Superior temporal gyrus (tissue), 1 donor: ENCODE results near the gene HOPX.
"Not testable (repeated sequence)": the region's sequence is repeated elsewhere in the genome, so short reads cannot be mapped to it uniquely, and the experiment has no call there.

Source experiments
- DNase-seq: peaks from one replicate; pipeline ENCODE4 v3.0.0-alpha.2; 2016; ENCODE audit errors: extremely low spot score

Gene HOPX

DNA sequence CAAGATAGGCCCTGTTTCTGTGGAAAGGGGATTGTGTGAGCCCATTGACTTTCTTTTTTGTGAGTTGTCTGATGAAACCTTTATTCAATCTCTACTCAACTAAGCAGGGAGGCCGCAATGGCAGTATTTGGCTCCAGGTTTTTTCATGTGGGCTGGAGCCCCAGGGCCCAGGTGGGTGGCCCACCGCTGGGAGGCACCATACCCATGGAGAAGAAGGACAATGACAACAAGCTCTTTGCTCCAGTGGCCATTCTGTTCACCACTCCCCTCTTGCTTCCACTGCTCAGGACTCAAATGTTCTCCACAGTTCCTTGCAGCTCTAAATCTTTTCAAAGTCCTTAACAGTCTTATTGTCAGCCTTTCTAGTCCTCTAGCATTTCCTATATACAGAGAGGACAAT is 54.1 kb downstream of the HOPX start:
- no peak for DNase-seq

DNA sequence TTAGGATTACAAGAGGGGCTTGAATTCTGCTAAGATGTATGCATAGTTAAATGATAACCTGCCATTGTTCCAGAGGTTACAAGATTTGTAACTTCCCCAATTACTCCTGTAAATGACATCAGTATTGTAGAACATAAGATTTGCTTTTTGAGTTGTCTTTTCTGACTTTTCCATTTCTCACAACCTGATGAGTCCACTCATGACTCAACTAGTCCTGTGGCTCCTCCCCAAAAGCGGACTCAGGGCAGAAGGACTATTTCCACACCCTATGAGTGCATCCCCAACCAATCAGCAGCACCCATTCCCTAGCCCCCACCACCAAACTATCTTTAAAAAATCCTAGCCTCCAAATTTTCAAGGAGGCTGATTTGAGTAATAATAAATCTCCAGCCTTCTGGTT is 54.7 kb downstream of the HOPX start:
- no peak for DNase-seq

GRCh38 chr4:56622176-56622575 is 58.9 kb downstream of the HOPX start:
- DNase-seq, result no peak

- no peak for DNase-seq
Measured at GRCh38 chr4:56619816-56620215, 61.3 kb downstream of the HOPX start.

DNA sequence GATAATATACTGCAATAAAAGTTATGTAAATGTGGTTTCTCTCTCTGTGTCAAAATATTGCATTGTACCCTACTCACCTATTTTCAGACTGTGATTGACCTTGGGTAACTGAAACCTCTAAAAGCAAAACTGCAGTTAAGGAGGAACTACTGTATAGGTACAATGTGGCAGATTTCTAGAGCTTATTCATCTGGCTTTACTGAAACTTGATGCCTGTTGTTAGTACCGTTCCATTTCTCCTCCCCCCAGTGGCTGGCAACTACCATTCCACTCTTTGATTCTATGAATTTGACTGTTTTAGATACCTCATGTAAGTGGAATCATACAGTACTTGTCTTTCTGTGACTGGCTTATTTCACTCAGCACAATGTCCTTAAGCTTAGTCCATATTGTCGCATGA is 61.9 kb downstream of the HOPX start:
- DNase-seq, result no peak

- no peak for DNase-seq
Measured at GRCh38 chr4:56618734-56619133, 62.4 kb downstream of the HOPX start.

GRCh38 chr4:56613101-56613862 is 67.8 kb downstream of the HOPX start:
- no peak for DNase-seq

DNA sequence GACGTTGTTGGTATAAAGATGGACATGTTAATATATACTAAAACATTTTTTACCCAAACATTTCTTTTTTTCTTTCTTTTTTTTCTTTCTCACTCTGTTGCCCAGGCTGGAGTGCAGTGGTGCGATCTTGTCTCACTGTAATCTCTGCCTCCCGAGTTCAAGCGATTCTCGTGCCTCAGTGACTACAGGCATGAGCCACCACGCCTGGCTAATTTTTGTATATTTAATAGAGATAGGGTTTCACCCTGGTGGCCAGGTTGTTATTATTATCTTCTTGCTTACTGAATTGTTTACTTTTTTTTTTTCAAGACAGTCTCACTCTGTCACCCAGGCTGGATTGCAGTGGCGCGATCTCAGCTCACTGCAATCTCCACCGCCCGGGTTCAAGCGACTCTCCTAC is 68.8 kb downstream of the HOPX start:
- DNase-seq, result no peak

GRCh38 chr4:56611501-56611900 is 69.6 kb downstream of the HOPX start:
- no peak for DNase-seq

DNA sequence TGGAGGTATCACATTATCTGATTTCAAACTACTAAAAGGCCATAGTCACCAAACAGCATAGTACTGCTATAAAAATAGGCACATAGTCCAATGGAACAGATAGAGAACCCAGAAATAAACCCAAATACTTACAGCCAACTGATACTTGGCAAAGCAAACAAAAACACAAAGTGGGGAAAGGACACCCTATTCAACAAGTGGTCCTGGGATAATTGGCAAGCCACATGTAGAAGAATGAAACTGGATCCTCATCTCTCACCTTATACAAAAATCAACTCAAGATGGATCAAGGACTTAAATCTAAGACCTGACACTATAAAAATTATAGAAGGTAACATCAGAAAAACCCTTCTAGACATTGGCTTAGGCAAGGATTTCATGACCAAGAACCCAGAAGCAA is 70.9 kb downstream of the HOPX start:
- DNase-seq, result not testable (repeated sequence)

DNA sequence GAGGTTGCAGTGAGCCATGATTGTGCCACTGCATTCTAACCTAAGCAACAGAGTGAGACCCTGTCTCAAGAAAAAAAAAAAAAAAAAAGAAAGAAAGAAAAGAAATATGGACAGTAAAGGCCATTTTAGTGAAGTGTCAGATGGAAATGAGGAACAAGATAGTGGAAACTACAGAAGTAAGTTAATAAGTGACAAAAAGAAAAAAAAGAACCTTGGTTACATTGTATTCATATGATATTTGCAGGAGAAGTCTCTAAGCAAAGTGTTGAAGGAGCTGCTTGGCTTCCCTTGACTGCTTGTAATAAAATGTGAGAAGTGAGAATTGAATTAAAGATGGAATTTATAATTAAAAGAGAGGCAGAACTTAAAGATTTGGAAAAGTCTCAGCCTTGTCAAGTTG is 73.2 kb downstream of the HOPX start:
- no peak for DNase-seq

DNA sequence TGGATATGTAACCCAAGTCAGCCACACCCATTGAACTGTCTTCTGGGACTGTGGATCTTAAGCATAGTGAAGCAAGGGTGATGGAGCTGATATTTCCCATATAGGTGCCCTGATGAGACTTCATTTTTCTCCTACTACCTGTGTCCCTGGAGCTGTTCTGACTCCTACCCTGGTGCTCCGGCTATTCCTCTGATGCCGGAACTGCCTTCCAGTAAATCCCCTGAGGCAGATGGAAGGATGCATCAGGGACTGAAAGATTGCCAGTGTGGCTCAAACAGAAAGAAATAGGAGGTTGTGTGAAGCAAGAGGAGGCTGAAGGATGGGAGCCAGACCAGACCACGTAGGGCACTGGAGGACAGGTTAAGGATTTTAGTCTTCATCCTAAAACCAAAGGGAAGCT is 74.7 kb downstream of the HOPX start:
- DNase-seq, result no peak

DNA sequence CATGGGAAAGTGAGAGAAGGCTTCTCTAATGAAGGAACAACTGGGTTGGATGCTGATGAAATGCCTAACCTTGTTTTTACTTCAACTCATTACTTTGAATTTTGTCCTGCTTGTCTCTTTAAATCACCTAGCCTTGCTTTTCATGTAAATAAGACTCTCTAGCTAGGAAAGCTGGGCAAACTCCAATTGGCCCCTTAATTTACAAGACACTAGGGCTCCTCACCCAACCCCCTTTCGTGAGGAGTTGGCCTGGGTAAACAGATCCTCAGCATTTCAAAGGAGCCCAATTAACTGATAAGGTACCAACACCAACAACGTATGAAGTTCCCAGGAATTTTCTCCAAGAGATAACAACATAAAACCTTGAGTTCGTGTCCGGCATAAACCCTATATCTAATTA is 75.6 kb downstream of the HOPX start:
- DNase-seq, result not testable (repeated sequence)

- no peak for DNase-seq
Measured at GRCh38 chr4:56603297-56603696, 77.8 kb downstream of the HOPX start.
